ENCODE results near the gene TMOD3. TPM values are rescaled to one million over a fixed set of nuclear protein-coding genes. Genes with fewer than 3 reads are reported as not detected.
A peak's percentile ranks its signal among the peaks of the same experiment; 100 is the strongest.

Gene TMOD3
- total RNA-seq, 1 donor from 2014 or later, result 30.9 TPM

- no peaks in the 10 kb centered on the region for H3K36me3 ChIP-seq
- no peaks in the 10 kb centered on the region for H3K27me3 ChIP-seq (ENCODE audit: low read depth)
- H3K27ac ChIP-seq (replicated peaks), result no peak overlapping the region
- no peak for TF ChIP-seq CTCF (IDR thresholded peaks at IDR 0.05; ENCODE audit: borderline replicate concordance)
- no peak for DNase-seq
- intact Hi-C loops (cut with micrococcal nuclease), result no loop called here
- H3K9me3 ChIP-seq (replicated peaks), result peaks cover 8% of the 10 kb centered on the region
- peaks cover 15% of the 10 kb centered on the region for H3K4me1 ChIP-seq
- no peak overlapping the region for H3K4me3 ChIP-seq
These were observed 12.8 kb upstream of the TMOD3 start for GRCh38 chr15:51816611-51817010.

GRCh38 chr15:51818150-51818549 is 11.3 kb upstream of the TMOD3 start:
- Histone ChIP-seq H3K27ac (replicated peaks) (no peak overlapping the region), H3K27me3 (ENCODE audit: low read depth) (no peaks in the 10 kb centered on the region), H3K36me3 (no peaks in the 10 kb centered on the region), H3K4me1 (peaks cover 15% of the 10 kb centered on the region), H3K4me3 (no peak overlapping the region), H3K9me3 (replicated peaks) (peaks cover 10% of the 10 kb centered on the region)
- intact Hi-C loops (cut with micrococcal nuclease), result no loop called here
- DNase-seq, result no peak
- no peak for TF ChIP-seq CTCF (IDR thresholded peaks at IDR 0.05; ENCODE audit: borderline replicate concordance)

GRCh38 chr15:51825698-51826097 is 3.8 kb upstream of the TMOD3 start:
- H3K4me3 ChIP-seq, result no peak overlapping the region
- intact Hi-C loops (cut with micrococcal nuclease), result no loop called here
- no peaks in the 10 kb centered on the region for H3K27me3 ChIP-seq (ENCODE audit: low read depth)
- no peak for DNase-seq
- peaks cover 10% of the 10 kb centered on the region for H3K9me3 ChIP-seq (replicated peaks)
- no peak overlapping the region for H3K27ac ChIP-seq (replicated peaks)
- H3K36me3 ChIP-seq, result no peaks in the 10 kb centered on the region
- TF ChIP-seq CTCF (IDR thresholded peaks at IDR 0.05; ENCODE audit: borderline replicate concordance), result no peak
- H3K4me1 ChIP-seq, result peaks cover 18% of the 10 kb centered on the region

GRCh38 chr15:51828621-51829375 is 655 bp upstream of the TMOD3 start:
- DNase-seq, result no peak
- intact Hi-C loops (cut with micrococcal nuclease), result no loop called here
- Histone ChIP-seq H3K27me3 (ENCODE audit: low read depth) (no peaks in the 10 kb centered on the region), H3K9me3 (replicated peaks) (no peaks in the 10 kb centered on the region), H3K4me3 (peak overlapping the region; percentile 91), H3K36me3 (no peaks in the 10 kb centered on the region), H3K27ac (replicated peaks) (peak overlapping the region; percentile 95), H3K4me1 (peaks cover 41% of the 10 kb centered on the region)
- no peak for TF ChIP-seq CTCF (IDR thresholded peaks at IDR 0.05; ENCODE audit: borderline replicate concordance)

- Histone ChIP-seq H3K4me1 (peaks cover 51% of the 10 kb centered on the region), H3K27ac (replicated peaks) (peak overlapping the region; percentile 95), H3K4me3 (peak overlapping the region; percentile 91), H3K36me3 (no peaks in the 10 kb centered on the region), H3K9me3 (replicated peaks) (no peaks in the 10 kb centered on the region), H3K27me3 (ENCODE audit: low read depth) (no peaks in the 10 kb centered on the region)
- intact Hi-C loops (cut with micrococcal nuclease), result no loop called here
- DNase-seq, result no peak
- TF ChIP-seq CTCF (IDR thresholded peaks at IDR 0.05; ENCODE audit: borderline replicate concordance), result no peak
These were observed 888 bp downstream of the TMOD3 start for GRCh38 chr15:51830276-51830806.
